ENCODE measurements around the gene ZBTB47. TPM values are rescaled to one million over a fixed set of nuclear protein-coding genes. Genes with fewer than 3 reads are reported as not detected.
A peak's percentile ranks its signal among the peaks of the same experiment; 100 is the strongest.

ZBTB47 gene
- total RNA-seq, 2 experiments from 2014 or later = 0.21 to 0.22 TPM

- ChIA-PET POLR2A (no interaction called here), CTCF (no interaction called here)
- no peak overlapping the region for H3K4me3 Mint-ChIP-seq
- no peaks in the 10 kb centered on the region for H3K27me3 Mint-ChIP-seq
- H3K27ac Mint-ChIP-seq = no peak overlapping the region
- DNase-seq = no peak
- H3K4me1 Mint-ChIP-seq = peaks cover 11% of the 10 kb centered on the region
- H3K9me3 Mint-ChIP-seq = no peaks in the 10 kb centered on the region
- H3K36me3 Mint-ChIP-seq (ENCODE audit: low read depth) = peaks cover 31% of the 10 kb centered on the region
These were observed 14.3 kb upstream of the ZBTB47 start for GRCh38 chr3:42639192-42639591.

- peaks cover 10% of the 10 kb centered on the region for H3K4me1 Mint-ChIP-seq
- DNase-seq = no peak
- peaks cover 37% of the 10 kb centered on the region for H3K36me3 Mint-ChIP-seq (ENCODE audit: low read depth)
- no peaks in the 10 kb centered on the region for H3K9me3 Mint-ChIP-seq
- no peaks in the 10 kb centered on the region for H3K27me3 Mint-ChIP-seq
- CTCF ChIA-PET = interaction anchor here (1.3 kb wide), 1 partner anchor 10 kb away, joined by 3 read pairs; no protein-coding TSS in a partner anchor
- POLR2A ChIA-PET = no interaction called here
- no peak overlapping the region for H3K27ac Mint-ChIP-seq
- no peak overlapping the region for H3K4me3 Mint-ChIP-seq
These were observed 13.4 kb upstream of the ZBTB47 start for GRCh38 chr3:42640129-42640528.

- Mint-ChIP-seq H3K27me3 (no peaks in the 10 kb centered on the region), H3K9me3 (no peaks in the 10 kb centered on the region), H3K27ac (peak overlapping the region; percentile 77), H3K4me3 (no peak overlapping the region), H3K36me3 (ENCODE audit: low read depth) (peaks cover 40% of the 10 kb centered on the region), H3K4me1 (peaks cover 9% of the 10 kb centered on the region)
- DNase-seq = no peak
- POLR2A ChIA-PET = no interaction called here
- CTCF ChIA-PET = interaction anchor here (1.3 to 2.3 kb wide), 2 partner anchors 10 to 11 kb away, joined by 3 to 12 read pairs; no protein-coding TSS in a partner anchor
These were observed 12.6 kb upstream of the ZBTB47 start for GRCh38 chr3:42640771-42641370.

- DNase-seq = no peak
- POLR2A ChIA-PET = no interaction called here
- Mint-ChIP-seq H3K36me3 (ENCODE audit: low read depth) (peaks cover 43% of the 10 kb centered on the region), H3K4me1 (peaks cover 22% of the 10 kb centered on the region), H3K9me3 (no peaks in the 10 kb centered on the region), H3K27ac (no peak overlapping the region), H3K4me3 (no peak overlapping the region), H3K27me3 (no peaks in the 10 kb centered on the region)
- CTCF ChIA-PET = interaction anchor here (0.9 to 1.9 kb wide), 3 partner anchors 10 to 192 kb away, joined by 3 to 6 read pairs (median 4); no protein-coding TSS in a partner anchor
These were observed 5.6 kb upstream of the ZBTB47 start for GRCh38 chr3:42647821-42648459.

DNA sequence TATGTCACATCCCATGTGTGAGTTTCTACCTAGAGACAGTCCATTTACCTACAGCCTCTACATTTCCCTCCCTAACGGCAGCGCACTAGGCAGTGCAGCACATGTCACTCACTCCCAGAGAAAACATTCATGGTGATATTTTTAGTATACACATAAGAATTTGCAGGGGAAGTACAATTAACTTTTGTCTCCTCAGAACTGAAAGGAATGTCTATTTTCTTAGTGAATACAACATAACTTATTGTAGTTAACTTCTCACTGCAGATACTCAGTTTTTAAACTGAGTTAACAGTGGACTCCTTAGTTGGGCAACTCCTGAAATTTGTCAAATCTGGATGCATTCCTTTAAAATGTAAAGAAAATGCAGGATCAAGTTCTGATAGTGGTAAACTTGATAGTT, 4.5 kb upstream of the ZBTB47 start:
- Mint-ChIP-seq H3K36me3 (ENCODE audit: low read depth) (peaks cover 33% of the 10 kb centered on the region), H3K4me3 (no peak overlapping the region), H3K9me3 (no peaks in the 10 kb centered on the region), H3K4me1 (peaks cover 31% of the 10 kb centered on the region), H3K27ac (no peak overlapping the region), H3K27me3 (peaks cover 2% of the 10 kb centered on the region)
- ChIA-PET POLR2A (no interaction called here), CTCF (interaction anchor here (1.6 to 1.9 kb wide), 2 partner anchors 8 to 13 kb away, joined by 4 to 6 read pairs; no protein-coding TSS in a partner anchor)
- no peak for DNase-seq

DNA sequence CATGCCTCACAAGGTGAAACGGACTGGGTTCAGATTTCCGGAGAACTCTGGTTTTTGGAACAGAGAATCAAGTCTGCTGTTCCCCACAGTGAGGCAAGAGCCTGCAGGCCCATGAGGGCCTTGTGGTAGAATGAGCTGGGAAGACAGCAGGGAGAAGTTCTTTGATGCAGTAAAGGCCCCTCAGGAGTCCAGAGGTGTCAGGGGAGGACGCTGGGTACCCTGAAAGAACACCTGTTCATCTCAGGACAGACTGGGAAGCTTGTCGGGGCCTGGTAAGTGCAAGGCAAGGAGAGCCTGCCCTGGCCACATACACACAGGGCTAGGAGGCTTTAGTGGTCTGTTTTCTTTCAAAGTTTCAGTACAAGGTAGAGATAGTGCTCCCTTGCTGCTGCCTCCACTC, 3.7 kb upstream of the ZBTB47 start:
- CTCF ChIA-PET = interaction anchor here (1.3 kb wide), 1 partner anchor 12 kb away, joined by 4 read pairs; no protein-coding TSS in a partner anchor
- POLR2A ChIA-PET = no interaction called here
- Mint-ChIP-seq H3K27me3 (peaks cover 2% of the 10 kb centered on the region), H3K36me3 (ENCODE audit: low read depth) (peaks cover 28% of the 10 kb centered on the region), H3K4me1 (peaks cover 31% of the 10 kb centered on the region), H3K9me3 (no peaks in the 10 kb centered on the region), H3K4me3 (no peak overlapping the region), H3K27ac (no peak overlapping the region)
- DNase-seq = no peak

DNA sequence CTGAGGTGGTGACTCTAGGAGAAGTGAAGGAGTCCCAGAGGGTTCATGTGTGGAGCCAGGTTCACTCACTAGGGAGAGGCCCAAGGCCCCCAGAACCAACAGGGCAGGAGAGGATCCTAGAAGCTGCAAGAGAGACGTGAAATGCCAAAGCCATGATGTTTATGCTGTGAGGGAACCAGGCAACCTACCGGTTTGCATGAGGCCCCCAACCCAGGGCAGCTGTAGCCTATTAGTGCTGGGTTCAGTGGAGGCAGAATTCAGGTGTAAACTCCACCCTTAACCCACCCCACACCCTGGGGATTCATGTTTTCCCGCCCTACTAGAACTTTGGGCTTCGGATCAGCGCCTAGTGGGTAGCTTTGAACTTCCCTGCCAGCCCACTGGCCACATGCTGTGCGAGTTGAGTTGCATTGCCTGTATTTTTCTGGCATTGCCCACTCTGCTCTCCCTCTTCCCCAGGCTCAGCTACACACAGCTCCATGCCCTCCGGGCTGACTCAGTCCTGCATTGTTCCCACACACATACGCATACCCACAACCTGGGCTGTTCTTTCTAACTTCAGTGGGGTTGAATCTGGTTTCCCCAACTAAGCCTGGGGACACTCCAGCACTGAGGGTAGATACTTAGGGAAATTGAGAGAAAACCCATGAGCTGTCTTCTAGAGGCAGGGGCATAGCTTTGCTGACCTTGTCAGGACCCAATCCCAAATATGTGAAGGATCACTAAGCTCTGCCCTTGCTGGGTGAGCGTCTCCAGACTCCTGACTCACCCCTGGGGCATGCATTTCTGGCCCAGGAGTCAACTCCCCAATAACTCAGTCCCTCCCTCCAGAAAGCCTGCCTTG, 2.0 kb upstream of the ZBTB47 start:
- peaks cover 20% of the 10 kb centered on the region for H3K36me3 Mint-ChIP-seq (ENCODE audit: low read depth)
- H3K9me3 Mint-ChIP-seq = no peaks in the 10 kb centered on the region
- H3K27me3 Mint-ChIP-seq = peaks cover 2% of the 10 kb centered on the region
- H3K4me1 Mint-ChIP-seq = peaks cover 31% of the 10 kb centered on the region
- ChIA-PET POLR2A (interaction anchor here (0.9 kb wide), 1 partner anchor 61 kb away, joined by 3 read pairs; the partner anchor contains the start of gene SS18L2), CTCF (interaction anchor here (1.3 to 2.3 kb wide), 3 partner anchors 9 to 11 kb away, joined by 4 to 12 read pairs (median 6); no protein-coding TSS in a partner anchor)
- no peak overlapping the region for H3K27ac Mint-ChIP-seq
- DNase-seq = no peak
- H3K4me3 Mint-ChIP-seq = no peak overlapping the region

- POLR2A ChIA-PET = interaction anchor here (0.9 kb wide), 1 partner anchor 62 kb away, joined by 3 read pairs; the partner anchor contains the start of gene SS18L2
- CTCF ChIA-PET = interaction anchor here (1.4 to 2.3 kb wide), 2 partner anchors 10 kb away, joined by 6 to 12 read pairs; no protein-coding TSS in a partner anchor
- no peak for DNase-seq
- H3K9me3 Mint-ChIP-seq = no peaks in the 10 kb centered on the region
- peaks cover 2% of the 10 kb centered on the region for H3K27me3 Mint-ChIP-seq
- peaks cover 14% of the 10 kb centered on the region for H3K36me3 Mint-ChIP-seq (ENCODE audit: low read depth)
- peak overlapping the region; percentile 31 for H3K27ac Mint-ChIP-seq
- H3K4me3 Mint-ChIP-seq = no peak overlapping the region
- peaks cover 25% of the 10 kb centered on the region for H3K4me1 Mint-ChIP-seq
These were observed 1.3 kb upstream of the ZBTB47 start for GRCh38 chr3:42652251-42652610.

DNA sequence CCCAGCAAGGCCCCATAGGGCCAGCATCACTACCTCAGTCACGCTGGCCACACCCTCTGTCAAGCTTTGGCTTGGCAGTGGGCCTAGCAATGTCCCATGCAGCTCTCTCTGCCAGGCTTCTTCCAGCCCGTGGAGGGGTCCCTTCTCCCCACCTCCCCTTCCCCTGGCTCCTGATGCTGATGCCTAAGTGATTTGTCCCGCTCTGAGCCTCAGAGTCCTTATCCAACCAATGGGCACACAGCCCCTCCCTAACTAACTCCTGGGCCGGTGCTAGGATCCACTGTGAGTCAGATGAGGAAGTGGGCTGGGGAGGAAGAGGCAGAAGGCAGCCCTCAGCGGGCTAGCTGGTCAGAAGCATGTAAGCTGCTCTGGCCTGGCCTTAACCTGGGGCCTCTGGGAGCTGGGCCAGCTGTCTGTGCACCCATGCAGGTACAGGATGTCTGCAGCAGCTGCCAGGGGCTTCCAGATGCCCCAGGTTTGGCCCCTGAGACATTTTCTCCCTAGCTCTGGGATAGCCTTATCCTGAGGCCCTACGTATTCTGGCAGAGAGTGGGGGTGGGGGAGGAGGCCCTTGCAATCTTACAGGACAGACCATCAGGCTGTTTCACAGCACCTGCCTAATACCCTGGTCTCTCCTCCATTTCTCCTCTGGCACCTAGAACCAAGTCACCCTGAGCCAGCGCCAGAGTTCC, 740 bp upstream of the ZBTB47 start:
- DNase-seq = no peak

DNA sequence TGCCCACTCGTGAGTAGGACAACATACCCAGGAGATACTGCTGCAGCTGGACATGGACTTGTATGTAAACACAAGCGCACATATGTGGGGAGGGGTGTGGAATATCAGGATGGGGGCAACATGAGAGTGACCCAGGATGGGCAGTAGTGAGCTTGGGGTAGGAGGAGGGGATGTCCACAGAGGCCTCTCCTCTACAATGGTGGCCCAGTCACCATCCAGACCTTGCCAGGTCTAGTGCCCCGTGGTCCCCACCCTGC, 266 bp upstream of the ZBTB47 start:
- DNase-seq = no peak
- Mint-ChIP-seq H3K4me1 (peaks cover 20% of the 10 kb centered on the region), H3K27me3 (peaks cover 2% of the 10 kb centered on the region), H3K36me3 (ENCODE audit: low read depth) (peaks cover 8% of the 10 kb centered on the region), H3K27ac (peak overlapping the region; percentile 48), H3K9me3 (no peaks in the 10 kb centered on the region), H3K4me3 (peak overlapping the region; percentile 41)
- POLR2A ChIA-PET = no interaction called here
- CTCF ChIA-PET = interaction anchor here (0.9 to 2.3 kb wide), 2 partner anchors 11 to 34 kb away, joined by 3 to 12 read pairs; no protein-coding TSS in a partner anchor

More for the DNA sequence above, 740 bp upstream of the ZBTB47 start:
- Mint-ChIP-seq H3K4me3 (peak overlapping the region; percentile 41), H3K36me3 (ENCODE audit: low read depth) (peaks cover 12% of the 10 kb centered on the region), H3K4me1 (peaks cover 23% of the 10 kb centered on the region), H3K27me3 (peaks cover 2% of the 10 kb centered on the region), H3K9me3 (no peaks in the 10 kb centered on the region), H3K27ac (peak overlapping the region; percentile 48)
- POLR2A ChIA-PET = no interaction called here
- CTCF ChIA-PET = interaction anchor here (0.9 to 2.3 kb wide), 3 partner anchors 9 to 35 kb away, joined by 3 to 12 read pairs (median 6); no protein-coding TSS in a partner anchor

GRCh38 chr3:42654331-42655201, 1.1 kb downstream of the ZBTB47 start:
- DNase-seq = no peak
- CTCF ChIA-PET = interaction anchor here (0.7 to 1.0 kb wide), 2 partner anchors 20 to 89 kb away, joined by 3 read pairs; no protein-coding TSS in a partner anchor
- Mint-ChIP-seq H3K27ac (peak overlapping the region; percentile 19), H3K9me3 (no peaks in the 10 kb centered on the region), H3K4me1 (peaks cover 20% of the 10 kb centered on the region), H3K4me3 (peak overlapping the region; percentile 10), H3K27me3 (peaks cover 2% of the 10 kb centered on the region), H3K36me3 (ENCODE audit: low read depth) (no peaks in the 10 kb centered on the region)
- POLR2A ChIA-PET = no interaction called here
